ENCODE results near the gene CGA.
"Not testable (repeated sequence)": the region's sequence is repeated elsewhere in the genome, so short reads cannot be mapped to it uniquely, and the experiment has no call there.

Gene CGA

GRCh38 chr6:87095087-87095509 lies at the start of gene CGA:
CGA (minus strand) TSS chr6:87095106; CDS start chr6:87088200, 6,906 bp downstream.
- DNase-seq (ENCODE audit: low spot score): no peak

DNA sequence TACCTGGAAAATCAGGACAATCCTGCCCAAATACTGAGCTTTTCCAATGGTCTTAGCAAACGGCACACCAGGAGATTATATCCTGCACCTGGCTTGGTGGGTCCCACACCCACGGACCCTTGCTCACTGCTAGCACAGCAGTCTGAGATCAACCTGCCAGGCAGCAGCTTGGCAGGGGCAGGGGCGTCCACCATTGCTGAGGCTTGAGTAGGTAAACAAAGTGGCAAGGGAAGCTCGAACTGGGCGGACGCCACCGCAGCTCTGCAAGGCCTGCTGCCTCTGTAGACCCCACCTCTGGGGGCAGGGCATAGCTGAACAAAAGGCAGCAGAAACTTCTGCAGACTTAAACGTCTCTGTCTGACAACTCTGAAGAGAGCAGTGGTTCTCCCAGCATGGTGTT lies 45.0 kb upstream of the CGA start:
- DNase-seq (ENCODE audit: low spot score): not testable (repeated sequence)

GRCh38 chr6:87139236-87139635 lies 44.3 kb upstream of the CGA start:
- peak; percentile 77 for DNase-seq (ENCODE audit: low spot score)

DNA sequence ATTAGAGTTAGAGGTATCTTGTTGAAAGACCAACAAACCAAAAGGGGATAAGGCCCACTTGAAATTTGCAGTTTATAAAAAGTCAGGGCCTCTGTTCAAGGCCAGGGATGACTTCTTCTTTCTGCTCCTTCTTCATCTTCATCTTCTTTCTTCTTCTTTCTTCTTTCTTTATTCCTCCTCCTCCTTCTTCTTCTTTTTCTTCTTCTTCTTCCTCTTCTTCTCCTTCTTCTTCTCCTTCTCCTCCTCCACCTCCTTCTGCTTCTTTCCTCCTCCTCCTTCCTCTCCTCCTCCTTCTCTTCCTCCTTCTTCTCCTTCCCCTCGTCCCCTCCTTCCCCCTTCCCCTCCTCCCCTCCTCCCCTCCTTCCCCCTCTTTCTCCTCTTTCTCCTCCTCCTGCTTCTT lies 42.1 kb upstream of the CGA start:
- no peak for DNase-seq (ENCODE audit: low spot score)

DNA sequence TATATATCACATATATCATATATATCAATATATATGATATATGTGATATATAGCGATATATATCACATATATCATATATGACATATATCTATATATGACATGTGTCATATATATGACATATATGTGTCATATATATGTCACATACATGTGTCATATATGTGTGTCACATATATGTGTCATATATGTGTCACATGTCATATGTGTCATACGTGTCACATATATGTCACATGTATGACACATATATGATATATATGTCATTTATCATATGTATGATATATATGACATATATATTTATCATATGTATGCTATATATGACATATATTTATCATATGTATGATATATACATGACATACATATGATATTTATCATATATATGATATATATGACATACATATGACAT lies 32.8 kb upstream of the CGA start:
- no peak for DNase-seq (ENCODE audit: low spot score)

DNA sequence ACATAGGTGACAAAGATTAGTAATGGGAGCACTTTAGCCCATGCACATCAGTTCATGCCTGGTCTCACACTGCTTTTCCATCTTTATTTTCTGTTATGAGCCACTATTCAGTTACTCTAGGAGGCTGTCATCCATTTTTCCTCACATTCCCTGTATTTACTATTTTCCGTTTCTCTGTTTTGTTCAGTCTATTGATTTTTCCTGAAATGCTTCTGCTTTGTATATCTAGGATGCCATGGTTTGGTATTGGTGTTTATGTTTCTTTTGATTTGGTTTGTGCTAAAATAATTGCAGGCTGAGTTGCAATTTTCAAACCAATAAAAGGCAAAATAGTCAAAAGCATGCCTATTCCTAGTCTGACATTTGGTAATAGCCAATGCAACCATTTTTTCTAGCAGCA lies 31.6 kb upstream of the CGA start:
- no peak for DNase-seq (ENCODE audit: low spot score)

DNA sequence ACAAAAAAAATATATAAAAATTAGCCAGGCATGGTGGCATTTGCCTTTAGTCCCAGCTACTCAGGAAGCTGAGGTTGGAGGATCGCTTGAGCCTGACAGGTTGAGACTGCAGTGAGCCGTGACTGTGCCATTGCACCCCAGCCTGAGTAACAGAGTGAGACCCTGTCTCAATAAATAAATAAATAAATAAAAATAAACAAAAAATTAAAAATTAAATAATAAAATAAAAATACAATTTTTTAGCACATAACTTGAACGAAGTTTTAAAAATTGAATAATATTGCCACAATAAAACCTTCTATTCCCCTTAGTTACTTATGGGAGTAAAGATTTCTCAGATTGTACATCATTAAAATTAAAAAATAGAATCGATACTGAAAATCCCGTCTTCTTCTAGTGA lies 29.2 kb upstream of the CGA start:
- no peak for DNase-seq (ENCODE audit: low spot score)

DNA sequence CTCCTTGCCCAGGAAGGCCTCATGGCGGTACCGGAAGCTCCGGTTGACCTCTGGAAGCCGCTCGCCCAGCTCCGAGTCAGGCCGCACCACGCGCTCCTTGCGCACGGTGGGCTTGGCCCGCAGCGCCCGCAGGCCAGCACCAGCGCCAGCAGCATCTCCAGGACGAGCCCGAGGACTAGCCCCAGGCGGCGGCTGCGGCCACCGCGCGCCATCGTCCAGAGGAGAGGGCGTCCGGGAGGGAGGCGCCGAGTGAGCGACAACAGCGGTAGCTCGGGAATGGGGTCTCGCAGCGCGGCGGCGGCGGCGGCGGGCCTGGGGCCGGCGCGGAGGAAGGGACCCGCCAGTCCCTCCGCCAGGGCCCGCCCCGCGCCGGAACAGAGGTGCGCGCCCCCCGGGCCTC lies 27.6 kb upstream of the CGA start:
- no peak for DNase-seq (ENCODE audit: low spot score)

DNA sequence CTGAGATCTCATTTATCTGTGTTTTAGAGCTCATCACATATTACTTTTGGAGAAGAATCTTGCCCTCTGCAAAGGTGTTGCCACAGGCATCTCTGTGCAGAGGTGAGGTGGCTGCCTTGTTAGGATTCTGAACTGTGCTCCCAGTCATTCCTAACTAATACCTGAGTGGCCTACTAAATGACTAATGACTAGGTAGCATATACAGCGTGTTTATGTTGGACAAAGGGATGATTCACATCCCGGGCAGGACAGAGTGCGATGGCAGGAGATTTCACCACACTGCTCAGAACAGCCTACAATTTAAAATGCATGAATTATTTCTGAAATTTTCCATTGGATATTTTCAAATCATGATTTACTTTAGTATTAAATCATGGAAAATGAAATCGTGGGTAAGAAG lies 23.1 kb upstream of the CGA start:
- no peak for DNase-seq (ENCODE audit: low spot score)

DNA sequence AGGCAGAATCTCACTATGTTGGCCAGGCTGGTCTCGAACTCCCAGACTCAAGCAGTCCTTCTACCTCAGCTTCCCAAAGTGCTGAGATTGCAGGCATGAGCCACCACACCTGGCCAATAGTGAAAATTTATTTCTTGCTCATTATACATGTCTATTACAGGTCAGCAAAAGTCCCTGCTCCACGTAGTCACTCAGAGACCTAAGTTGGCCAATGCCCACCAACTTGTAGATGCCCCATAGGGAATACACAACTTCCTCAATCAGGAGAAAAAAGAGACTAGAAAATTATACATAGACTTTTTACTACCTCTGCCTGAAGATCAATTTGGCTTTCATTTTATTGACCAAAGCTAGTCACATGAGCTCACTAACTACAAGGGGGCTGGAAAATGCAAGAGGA lies 22.0 kb upstream of the CGA start:
- no peak for DNase-seq (ENCODE audit: low spot score)

DNA sequence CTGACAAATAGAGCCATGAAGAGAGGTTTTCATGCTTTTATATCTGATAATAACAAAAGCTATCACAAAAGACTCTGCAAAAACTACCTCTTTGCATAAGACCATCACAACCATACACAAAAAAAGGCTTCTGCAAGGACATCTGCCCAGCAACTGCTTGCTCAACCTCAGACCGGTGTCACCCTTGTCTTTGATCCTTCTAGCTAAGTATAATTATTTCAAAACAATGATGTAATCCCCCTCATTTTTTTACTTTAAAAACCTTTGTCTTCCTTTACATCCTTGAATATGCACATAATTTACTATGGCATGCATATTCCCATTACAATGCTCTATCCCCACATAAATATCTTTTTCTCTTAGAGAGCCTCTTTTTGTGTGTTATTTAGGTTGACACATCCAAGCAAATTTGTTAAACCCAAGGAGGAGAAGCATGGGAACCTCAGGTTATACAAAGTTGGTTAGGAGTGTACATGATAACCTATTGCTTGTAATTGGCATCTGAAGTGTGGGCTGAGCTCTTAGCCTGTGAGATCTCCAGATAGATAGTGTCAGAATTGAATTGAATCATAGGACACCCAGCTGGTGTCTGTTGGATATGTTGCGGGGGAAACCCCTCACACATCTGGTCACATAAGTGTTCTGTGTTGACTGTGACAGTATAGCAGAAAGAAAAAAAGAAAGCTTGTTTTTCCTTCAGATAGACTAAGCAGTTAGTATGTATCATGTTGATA lies 20.7 kb upstream of the CGA start:
- no peak for DNase-seq (ENCODE audit: low spot score)

DNA sequence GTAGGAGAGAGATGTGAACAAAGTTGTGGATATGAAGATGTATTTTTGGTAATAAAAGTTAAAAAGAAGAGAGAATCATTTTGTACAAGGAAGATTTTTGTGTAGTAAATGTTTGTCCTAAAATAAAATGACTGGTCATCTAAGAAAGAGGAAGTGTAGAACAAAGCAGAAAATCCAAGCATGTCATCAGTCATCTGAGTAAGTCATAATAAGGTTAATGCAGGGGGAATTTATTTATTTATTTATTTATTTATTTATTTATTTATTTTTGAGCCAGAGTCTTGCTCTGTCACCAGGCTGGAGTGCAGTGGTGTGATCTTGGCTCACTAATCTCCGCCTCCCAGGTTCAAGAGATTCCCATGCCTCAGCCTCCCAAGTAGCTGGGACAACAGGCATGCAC lies 15.7 kb upstream of the CGA start:
- DNase-seq (ENCODE audit: low spot score): no peak

GRCh38 chr6:87105823-87106222 lies 10.9 kb upstream of the CGA start:
- no peak for DNase-seq (ENCODE audit: low spot score)

GRCh38 chr6:87104667-87105066 lies 9.8 kb upstream of the CGA start:
- no peak for DNase-seq (ENCODE audit: low spot score)

- no peak for DNase-seq (ENCODE audit: low spot score)
Observed at GRCh38 chr6:87103977-87104601, 9.2 kb upstream of the CGA start.

DNA sequence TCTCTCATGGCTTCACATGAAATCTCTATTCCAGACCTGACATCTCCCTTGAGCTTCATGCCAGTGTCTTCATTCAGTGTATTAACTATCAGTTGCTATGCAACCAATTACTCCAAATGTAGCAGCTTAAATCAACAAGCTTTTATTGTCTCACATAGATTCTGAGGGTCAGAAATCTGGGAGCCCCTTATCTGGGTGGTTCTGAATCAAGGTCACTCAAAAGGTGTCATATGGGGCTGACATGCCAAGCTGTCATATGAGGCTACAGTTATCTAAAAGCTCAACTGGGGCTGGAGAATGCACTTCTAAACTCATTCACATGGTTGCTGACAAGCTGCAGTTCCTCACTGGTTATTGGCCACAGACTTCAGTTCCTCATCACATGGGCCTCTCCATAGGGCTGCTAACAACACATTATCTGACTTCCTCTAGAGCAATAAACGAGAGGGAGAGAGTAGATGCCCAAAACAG lies 7.3 kb upstream of the CGA start:
- no peak for DNase-seq (ENCODE audit: low spot score)

DNA sequence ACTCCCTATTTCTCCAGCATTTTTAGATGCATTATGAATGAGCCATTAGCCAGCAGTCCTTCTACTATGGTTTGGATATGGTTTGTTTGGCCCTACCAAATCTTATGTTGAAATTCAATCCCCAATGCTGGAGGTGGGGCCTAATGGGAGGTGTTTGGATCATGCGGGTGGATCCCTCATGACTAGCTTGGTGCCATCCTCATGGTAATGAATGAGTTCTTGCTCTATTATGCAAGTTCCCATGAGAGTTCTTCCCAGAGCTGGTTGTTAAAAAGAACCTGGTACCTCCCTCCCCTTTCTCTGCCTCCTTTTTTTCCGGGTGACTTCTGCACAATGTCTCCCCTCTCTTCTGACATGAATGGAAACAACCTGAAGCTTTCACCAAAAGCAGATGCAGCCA lies 6.2 kb upstream of the CGA start:
- no peak for DNase-seq (ENCODE audit: low spot score)

DNA sequence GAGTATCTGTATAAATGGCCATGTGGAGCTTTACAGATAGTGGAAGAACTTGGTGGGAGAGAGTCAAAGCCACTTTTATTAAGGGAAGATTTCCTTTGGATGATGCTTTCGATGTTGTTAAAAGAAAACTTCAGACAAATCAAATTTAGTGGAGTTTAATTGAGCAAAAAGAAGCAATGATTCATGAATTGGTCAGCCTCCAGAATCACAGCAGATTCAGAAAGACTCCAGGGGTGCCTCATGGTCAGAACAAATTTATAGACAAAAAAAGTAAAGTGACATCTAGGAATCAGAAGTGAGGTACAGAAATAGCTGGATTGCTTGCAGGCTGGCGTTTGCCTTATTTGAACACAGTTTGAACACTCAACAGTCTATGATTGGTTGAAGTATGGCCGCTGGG lies 5.3 kb upstream of the CGA start:
- DNase-seq (ENCODE audit: low spot score): no peak

- no peak for DNase-seq (ENCODE audit: low spot score)
Observed at GRCh38 chr6:87099472-87099871, 4.6 kb upstream of the CGA start.

DNA sequence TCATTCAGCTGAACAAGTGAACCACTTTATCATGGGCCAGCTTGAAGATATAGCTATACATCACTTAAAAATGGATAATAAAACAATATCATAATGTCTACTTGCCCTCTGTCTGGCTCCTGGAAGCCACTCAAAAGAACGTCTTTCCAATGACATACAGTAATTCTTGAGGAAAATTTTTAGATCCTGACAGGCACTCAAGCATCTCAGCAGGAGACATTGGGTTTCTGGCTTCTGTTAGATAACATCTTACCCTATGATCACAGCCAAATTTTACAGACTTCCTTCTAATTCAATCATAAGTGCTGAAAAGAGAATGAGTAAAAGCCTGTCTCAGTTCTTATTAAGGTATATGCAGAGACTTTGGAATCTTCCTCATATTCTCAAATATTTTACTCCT lies 330 bp downstream of the CGA start:
- no peak for DNase-seq (ENCODE audit: low spot score)

- DNase-seq (ENCODE audit: low spot score): no peak
Observed at GRCh38 chr6:87093651-87094050, 1.3 kb downstream of the CGA start.

- DNase-seq (ENCODE audit: low spot score): no peak
Observed at GRCh38 chr6:87093199-87093598, 1.7 kb downstream of the CGA start.

DNA sequence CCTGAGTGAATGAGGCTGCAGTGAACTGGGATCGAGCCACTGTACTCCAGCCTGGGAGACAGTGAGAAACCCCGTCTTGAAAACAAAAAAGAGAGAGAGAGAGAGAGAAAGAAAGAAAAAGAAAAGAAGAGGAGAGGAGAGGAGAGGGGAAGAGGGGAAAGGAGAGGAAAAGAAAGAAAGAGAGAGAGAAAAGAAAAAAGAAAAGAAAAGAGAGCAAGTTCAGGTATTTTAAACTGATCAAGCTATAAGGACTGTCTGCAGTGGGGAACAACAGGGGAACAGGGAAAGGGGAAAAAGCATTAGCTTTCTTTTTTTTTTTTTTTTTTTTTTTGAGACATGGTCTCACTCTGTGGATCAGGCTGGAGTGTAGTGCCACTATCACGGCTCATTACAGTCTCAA lies 2.5 kb downstream of the CGA start:
- DNase-seq (ENCODE audit: low spot score): no peak

DNA sequence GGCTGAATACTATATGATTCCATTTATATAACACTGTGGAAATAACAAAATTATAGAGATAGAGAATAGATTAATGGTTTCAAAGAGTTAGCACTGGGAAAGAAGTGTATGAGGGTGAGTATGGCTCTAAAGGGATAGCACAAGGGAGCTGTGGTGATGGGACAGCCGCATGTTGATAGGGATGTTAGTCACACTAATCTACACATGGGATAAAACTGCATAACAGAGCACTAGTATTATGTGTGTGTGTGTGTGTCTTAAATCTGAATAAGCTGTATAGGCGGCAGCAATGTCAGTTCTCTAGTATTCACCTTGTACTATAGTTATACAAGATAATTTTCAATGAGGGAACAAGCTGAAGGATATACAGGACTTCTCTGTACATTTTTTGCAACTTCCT lies 5.8 kb downstream of the CGA start:
- no peak for DNase-seq (ENCODE audit: low spot score)

Measured in CD4-positive, alpha-beta T cell treated with Interleukin-2 at 100 ng/mL for 4 hours (primary cell).